ENCODE data around the gene NUDT16. TPM values are rescaled to one million over a fixed set of nuclear protein-coding genes. Genes with fewer than 3 reads are reported as not detected.

Gene NUDT16
- total RNA-seq, 1 donor from 2014 or later, result 51.1 TPM

DNA sequence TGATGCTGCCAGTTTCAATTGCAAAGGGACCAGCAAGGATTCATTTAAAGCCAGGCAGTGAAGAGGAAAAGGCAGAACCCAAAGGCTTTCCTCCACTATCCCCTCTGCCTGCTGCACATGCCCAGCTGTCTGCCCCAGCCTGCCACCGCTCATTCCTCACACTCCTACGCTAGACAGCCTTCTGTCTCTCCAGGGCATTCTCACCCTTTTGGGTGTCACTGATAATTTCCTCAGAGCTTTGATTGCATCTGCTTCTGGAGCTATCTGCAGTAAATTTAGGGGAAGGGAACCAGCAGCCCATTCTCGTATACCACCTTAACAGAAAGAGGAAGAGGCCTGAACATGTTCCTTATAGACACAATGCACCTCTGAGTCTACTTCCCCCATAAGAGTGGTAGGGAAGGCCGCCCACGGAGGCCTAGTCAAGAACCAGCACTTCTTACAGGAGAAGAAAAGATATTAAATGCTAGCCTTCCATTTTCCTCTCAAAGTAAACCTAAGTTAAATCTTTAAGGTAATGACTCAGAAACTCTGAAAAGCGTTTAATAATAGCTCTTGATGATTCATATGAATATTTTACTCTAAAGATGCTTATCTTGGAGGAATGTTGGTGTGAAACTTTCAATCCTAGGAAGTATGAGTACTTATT is 20.9 kb downstream of the NUDT16 start:
- H3K4me1 Mint-ChIP-seq (ENCODE audit: low read depth, unreplicated experiment), result peaks cover 2% of the 10 kb centered on the region
- H3K9me3 Mint-ChIP-seq (ENCODE audit: unreplicated experiment), result peaks cover 3% of the 10 kb centered on the region
- H3K36me3 Mint-ChIP-seq (ENCODE audit: unreplicated experiment), result peaks cover 12% of the 10 kb centered on the region
- H3K27ac Mint-ChIP-seq (ENCODE audit: unreplicated experiment), result peak overlapping the region; percentile 56
- no peak for DNase-seq
- no peak overlapping the region for H3K4me3 Mint-ChIP-seq (ENCODE audit: unreplicated experiment)
- TF ChIP-seq, protein P1, sequence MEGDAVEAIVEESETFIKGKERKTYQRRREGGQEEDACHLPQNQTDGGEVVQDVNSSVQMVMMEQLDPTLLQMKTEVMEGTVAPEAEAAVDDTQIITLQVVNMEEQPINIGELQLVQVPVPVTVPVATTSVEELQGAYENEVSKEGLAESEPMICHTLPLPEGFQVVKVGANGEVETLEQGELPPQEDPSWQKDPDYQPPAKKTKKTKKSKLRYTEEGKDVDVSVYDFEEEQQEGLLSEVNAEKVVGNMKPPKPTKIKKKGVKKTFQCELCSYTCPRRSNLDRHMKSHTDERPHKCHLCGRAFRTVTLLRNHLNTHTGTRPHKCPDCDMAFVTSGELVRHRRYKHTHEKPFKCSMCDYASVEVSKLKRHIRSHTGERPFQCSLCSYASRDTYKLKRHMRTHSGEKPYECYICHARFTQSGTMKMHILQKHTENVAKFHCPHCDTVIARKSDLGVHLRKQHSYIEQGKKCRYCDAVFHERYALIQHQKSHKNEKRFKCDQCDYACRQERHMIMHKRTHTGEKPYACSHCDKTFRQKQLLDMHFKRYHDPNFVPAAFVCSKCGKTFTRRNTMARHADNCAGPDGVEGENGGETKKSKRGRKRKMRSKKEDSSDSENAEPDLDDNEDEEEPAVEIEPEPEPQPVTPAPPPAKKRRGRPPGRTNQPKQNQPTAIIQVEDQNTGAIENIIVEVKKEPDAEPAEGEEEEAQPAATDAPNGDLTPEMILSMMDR (IDR thresholded peaks at IDR 0.05; ENCODE audit: partially characterized antibody, unreplicated experiment), result no peak
- H3K27me3 Mint-ChIP-seq (ENCODE audit: unreplicated experiment), result no peaks in the 10 kb centered on the region

DNA sequence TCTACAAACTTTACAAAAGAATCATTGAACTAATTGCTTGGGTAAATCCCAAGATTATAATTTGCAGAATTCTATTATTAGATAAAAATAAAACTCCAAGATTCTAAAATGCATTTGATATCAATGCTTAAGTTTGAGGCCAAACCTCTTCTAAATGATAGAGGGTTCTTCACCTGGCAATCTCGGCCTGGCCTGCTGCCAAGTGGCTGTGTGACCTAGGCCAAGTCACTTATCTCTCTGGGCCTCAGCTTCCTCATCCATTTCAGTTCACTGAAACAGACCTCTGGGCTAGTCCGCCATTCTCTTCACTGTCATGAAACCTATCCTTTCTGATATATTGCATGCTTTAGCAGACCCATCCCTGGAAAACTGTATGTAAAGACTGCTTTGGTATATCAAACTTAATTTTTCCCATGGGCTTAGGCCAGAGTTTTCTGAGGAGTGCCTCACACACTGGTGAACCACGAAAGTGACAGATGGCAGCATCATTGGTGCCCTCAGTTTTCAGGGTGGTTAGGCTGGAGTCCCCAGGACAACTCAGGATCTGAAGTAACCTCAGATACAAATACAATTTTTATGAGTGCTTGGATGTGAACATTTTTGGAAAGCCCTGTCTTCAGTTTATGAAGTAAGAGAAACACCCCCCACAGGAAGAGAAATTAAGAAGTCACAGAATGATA is 21.8 kb downstream of the NUDT16 start:
- TF ChIP-seq, protein P1 (IDR thresholded peaks at IDR 0.05; ENCODE audit: partially characterized antibody, unreplicated experiment), result no peak
- Mint-ChIP-seq H3K4me1 (ENCODE audit: low read depth, unreplicated experiment) (peaks cover 2% of the 10 kb centered on the region), H3K36me3 (ENCODE audit: unreplicated experiment) (peaks cover 12% of the 10 kb centered on the region), H3K4me3 (ENCODE audit: unreplicated experiment) (no peak overlapping the region), H3K27me3 (ENCODE audit: unreplicated experiment) (no peaks in the 10 kb centered on the region), H3K27ac (ENCODE audit: unreplicated experiment) (no peak overlapping the region), H3K9me3 (ENCODE audit: unreplicated experiment) (peaks cover 4% of the 10 kb centered on the region)
- DNase-seq, result no peak

DNA sequence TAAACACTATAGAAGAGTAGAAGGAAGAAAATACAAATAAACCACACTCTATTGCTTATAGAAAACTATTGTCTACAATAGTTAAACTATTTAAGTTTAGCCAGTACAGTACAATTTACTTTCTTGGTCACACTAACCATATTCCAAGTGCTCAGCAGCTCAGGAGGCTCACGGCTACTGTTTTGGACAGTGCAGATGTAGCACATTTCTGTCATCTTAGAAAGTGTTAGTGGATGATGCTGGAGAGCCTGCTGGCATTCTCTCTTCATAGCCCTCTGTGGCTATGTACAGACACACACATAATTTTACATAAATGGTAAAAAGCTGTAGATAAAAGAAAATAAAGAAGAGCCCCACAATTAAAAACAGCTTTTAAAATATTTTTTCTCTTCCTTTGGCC is 23.8 kb downstream of the NUDT16 start:
- Mint-ChIP-seq H3K9me3 (ENCODE audit: unreplicated experiment) (peaks cover 4% of the 10 kb centered on the region), H3K36me3 (ENCODE audit: unreplicated experiment) (peaks cover 5% of the 10 kb centered on the region), H3K27me3 (ENCODE audit: unreplicated experiment) (no peaks in the 10 kb centered on the region), H3K4me3 (ENCODE audit: unreplicated experiment) (no peak overlapping the region), H3K27ac (ENCODE audit: unreplicated experiment) (no peak overlapping the region), H3K4me1 (ENCODE audit: low read depth, unreplicated experiment) (peaks cover 2% of the 10 kb centered on the region)
- no peak for DNase-seq
- TF ChIP-seq, protein P1 (IDR thresholded peaks at IDR 0.05; ENCODE audit: partially characterized antibody, unreplicated experiment), result no peak

DNA sequence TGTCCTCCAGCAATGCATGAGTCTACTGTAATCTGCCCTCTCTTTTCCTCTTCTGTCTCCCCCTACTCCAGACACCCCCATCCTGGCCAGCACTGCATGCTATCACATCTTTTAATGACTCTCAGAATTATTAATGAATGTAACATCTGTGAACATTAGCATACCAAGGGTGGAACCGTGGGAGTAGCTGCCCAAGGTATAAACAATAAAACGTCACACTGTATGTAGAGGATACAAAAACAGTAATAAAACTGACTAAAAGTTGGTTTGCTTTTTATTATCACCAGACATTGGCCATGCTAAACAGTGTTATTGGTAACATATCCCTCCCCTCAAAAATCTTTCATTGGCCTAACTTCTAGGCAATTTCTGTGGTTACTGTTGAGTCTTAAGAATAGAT is 24.7 kb downstream of the NUDT16 start:
- no peak for DNase-seq
- H3K36me3 Mint-ChIP-seq (ENCODE audit: unreplicated experiment), result peaks cover 8% of the 10 kb centered on the region
- peaks cover 2% of the 10 kb centered on the region for H3K4me1 Mint-ChIP-seq (ENCODE audit: low read depth, unreplicated experiment)
- no peaks in the 10 kb centered on the region for H3K27me3 Mint-ChIP-seq (ENCODE audit: unreplicated experiment)
- H3K9me3 Mint-ChIP-seq (ENCODE audit: unreplicated experiment), result peaks cover 6% of the 10 kb centered on the region
- TF ChIP-seq, protein P1 (IDR thresholded peaks at IDR 0.05; ENCODE audit: partially characterized antibody, unreplicated experiment), result no peak
- no peak overlapping the region for H3K4me3 Mint-ChIP-seq (ENCODE audit: unreplicated experiment)
- no peak overlapping the region for H3K27ac Mint-ChIP-seq (ENCODE audit: unreplicated experiment)

DNA sequence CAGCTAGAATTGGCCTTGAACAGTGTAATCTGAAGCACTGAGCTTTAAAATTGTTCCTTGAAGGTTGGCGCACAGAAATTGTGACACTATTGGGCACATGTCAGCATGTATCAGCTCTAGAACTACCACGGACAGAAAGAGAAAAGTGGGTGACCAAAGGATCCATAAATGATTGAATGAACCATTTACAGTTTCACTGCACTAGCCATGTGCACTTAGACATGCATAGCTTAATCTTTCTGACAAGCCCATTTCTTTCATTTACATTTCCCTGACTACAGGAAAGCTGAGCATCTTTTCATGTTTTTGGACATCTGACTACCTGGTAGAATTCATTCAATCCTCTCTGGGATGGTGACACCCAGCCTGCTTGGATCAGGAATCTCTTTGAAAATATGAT is 36.2 kb downstream of the NUDT16 start:
- H3K4me1 Mint-ChIP-seq (ENCODE audit: low read depth, unreplicated experiment), result no peaks in the 10 kb centered on the region
- no peak for DNase-seq
- no peak overlapping the region for H3K4me3 Mint-ChIP-seq (ENCODE audit: unreplicated experiment)
- no peak overlapping the region for H3K27ac Mint-ChIP-seq (ENCODE audit: unreplicated experiment)
- no peaks in the 10 kb centered on the region for H3K27me3 Mint-ChIP-seq (ENCODE audit: unreplicated experiment)
- TF ChIP-seq, protein P1 (IDR thresholded peaks at IDR 0.05; ENCODE audit: partially characterized antibody, unreplicated experiment), result no peak
- H3K36me3 Mint-ChIP-seq (ENCODE audit: unreplicated experiment), result no peaks in the 10 kb centered on the region
- peaks cover 2% of the 10 kb centered on the region for H3K9me3 Mint-ChIP-seq (ENCODE audit: unreplicated experiment)

Data from glutamatergic neuron (in vitro differentiated cells).